GM18520 (cell line): Measurements from ENCODE around the gene TTLL5.

Experiments
- ATAC-seq: cut with Tn5 transposase; IDR thresholded peaks from one replicate; pipeline ENCODE4 v1.9.1; 2021; ENCODE audit not compliant: unreplicated experiment

TTLL5 gene

DNA sequence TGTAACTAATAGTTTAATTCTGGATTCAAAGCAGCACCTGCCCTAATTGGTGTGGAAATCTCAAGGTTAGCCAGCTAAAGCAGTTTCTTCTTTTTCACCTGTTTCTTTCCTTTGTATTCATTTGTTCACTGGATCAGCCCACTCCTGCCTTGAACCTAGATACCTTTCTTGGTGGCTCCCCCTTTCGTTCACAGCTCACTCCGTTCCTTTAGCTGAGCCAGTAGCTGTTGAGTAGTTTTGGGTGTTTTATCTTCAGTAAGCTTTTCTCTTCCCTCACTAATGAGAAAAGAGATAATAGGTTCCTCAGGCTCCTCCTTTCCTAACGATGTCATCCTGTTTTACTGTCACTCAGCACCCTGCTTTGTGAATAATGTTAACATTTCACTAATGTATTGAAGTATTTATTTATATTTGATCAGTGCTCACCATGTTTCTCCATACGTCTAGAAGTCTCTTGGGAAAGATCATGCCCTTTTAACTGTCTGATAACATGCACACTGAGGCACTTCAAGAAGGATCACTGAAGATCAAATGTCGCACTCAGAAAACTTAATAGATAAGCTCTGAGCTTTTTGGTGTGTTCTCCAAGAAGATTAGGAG is 199.6 kb downstream of the TTLL5 start:
- ATAC-seq = no peak

- ATAC-seq = no peak
These were observed 200.1 kb downstream of the TTLL5 start for GRCh38 chr14:75861161-75861621.

DNA sequence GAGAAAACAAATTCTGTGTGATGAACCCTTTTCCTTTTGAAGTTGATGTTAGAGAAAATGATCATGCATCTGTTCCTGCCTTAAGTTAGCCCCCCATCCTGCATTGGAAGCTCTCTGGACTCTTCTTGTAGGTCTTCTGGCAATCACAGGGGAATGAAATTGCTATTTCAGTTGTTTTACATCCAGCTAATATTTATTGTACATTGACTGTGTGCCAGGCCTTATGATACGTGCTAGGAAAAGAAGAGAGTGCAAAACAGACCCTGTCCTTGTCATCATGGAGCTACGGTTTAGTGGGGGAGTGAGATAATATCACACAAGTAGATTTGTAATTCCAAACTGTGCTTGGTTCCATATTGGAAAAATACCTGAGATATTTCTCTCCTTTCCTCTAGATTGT is 202.2 kb downstream of the TTLL5 start:
- no peak for ATAC-seq

- ATAC-seq = no peak
These were observed 203.3 kb downstream of the TTLL5 start for GRCh38 chr14:75864352-75864751.

DNA sequence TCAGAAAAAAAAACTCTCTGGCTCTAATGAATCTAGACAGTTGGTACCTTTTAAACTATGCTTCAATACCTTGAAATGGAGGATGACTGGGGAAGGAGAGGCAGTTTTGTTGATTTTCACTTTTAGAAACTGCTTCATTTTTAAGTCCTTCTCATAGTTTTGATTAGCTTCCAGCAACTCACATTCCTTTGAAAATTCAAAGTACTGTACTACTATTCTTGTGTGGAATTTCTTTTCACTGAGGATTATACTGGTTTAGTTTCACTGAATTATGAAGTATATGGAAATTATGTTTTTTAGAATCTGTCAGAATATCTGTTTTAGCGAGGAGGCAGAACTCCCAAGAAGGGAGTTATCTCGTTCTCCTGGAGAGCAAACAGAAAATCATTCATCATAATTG is 204.5 kb downstream of the TTLL5 start:
- no peak for ATAC-seq

GRCh38 chr14:75866970-75867369 is 205.9 kb downstream of the TTLL5 start:
- ATAC-seq = no peak

GRCh38 chr14:75871181-75871880 is 210.3 kb downstream of the TTLL5 start:
- no peak for ATAC-seq

DNA sequence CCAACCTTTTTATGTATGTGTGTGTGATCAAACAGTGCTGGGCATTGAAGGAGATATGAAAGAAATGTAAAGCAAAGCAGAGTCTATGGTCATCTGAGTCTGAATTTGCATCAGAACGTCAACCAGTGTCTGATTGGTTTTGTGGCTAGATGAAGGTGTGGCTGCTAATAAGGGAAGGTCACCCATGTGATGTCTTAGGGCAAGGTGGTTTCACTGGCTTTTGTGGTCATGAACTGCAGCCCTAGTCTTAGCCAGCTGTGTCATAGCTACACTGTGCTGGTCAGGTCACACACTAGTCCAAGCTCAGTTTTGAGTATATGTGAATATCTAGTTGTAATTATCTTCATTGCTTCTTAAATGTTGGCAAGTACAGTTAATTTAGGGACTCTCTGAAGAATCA is 214.9 kb downstream of the TTLL5 start:
- ATAC-seq = peak; percentile 95

DNA sequence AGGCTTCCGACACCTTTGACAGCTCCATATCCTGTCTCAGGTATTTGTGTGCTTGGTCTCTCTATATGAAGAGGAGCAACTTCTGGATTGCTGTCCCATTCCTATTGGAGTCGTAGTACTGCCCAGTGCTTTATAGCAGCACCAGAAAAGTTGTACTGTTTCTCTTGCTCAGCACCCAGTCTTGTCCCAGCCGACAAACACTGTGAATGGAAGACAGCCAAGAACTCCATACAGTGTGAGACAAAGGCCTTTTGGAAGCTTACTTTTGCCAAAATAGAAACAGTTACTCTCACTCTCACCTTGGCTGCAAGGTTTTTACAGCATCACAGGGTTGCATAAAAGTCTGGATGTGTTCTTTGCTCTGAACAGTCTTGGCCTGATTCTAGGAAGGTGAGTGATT is 215.5 kb downstream of the TTLL5 start:
- ATAC-seq = no peak

GRCh38 chr14:75877292-75877691 is 216.2 kb downstream of the TTLL5 start:
- ATAC-seq = no peak

DNA sequence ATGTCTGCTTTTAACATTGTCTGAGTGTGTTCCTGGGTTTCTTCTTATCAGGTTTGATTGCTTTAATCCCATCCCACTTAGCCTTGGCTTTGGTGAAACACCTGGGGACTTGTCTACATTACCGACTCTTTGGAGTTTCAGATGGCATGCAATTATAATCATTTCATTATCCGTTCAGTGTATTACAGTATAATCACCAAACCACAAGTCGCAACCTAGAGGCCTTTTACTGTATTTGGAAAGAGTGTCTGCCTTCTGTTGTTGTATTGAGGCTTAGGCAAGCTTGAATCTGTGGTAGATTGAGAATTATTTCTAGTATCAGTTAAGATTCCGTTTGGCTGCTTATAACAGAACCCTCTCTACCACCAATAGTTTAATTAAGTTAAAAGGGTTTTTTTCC is 216.8 kb downstream of the TTLL5 start:
- no peak for ATAC-seq

DNA sequence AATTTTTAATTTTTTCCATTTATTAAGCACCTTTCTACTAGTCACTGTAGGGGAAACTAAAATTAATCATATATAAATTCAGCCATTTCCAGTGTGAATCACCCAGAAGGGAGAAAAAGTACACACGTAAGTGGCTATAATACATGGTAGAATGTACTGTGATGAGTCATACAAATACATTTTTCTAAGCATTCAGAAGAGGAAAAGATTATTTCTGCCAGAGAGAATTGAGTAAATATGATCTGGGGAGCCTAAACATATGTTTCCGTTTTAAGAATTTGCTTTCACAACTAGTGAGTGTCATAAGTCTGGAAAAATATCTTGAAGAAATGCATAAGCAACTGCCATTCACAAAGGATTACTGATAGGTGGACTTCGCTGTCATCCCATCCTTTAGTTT is 218.0 kb downstream of the TTLL5 start:
- ATAC-seq = no peak

DNA sequence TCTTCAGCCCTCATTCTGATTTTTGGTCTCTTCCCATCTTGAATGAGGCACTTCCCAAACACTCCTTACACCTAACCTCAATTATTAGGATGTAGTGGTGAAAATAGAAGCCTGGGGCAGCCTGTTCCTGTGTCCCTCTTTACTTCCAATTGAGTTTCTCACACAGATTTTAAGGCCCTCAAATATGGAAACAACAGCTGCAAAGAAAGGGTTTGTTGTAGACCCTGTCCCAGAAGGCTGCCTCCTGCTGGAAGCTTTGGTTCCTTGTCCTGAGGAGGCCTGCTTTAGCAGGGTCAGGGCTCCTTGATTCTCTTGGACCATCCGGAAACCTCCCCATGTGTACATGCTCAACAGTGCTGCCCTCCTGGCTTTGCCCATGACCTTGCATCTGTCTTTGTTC is 219.5 kb downstream of the TTLL5 start:
- no peak for ATAC-seq

DNA sequence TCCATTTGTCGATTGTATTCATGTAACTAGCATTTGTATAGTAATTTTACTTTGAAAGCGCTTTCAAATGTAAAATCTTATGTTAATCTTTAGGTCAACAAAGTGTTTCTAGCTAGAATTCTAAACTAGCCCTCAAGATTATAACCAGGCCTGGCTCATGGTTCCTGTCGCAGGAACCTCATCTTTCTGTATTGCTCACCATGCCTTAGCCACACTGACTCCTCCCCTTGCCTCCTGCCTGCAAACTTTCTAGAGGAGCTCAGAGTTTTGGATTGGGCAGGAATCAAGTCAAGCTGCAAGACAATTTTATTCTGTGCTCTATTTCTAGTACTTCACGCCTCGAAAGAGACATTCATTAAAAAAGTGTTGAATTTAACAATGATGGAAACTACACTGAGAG is 220.9 kb downstream of the TTLL5 start:
- ATAC-seq = no peak

DNA sequence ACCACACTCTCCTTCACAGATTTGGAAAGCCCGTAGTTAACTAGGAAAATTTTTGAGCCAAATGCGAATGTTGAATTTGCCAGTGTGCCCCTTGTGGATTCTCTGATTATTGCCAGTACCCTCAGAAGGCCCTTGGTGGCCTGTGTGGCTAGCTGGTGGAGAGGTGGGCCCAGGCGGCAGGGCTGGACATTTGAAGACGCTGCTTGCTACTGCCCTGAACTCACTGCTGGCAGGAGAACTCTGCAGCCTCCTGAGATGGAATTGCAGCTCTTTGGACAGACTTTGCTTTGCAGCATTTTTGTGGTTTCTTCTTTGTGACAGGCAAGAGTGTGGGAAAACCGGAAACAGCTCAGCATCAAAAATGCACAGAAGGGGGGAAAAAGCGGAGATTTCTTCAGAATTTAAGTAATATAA is 223.2 kb downstream of the TTLL5 start:
- ATAC-seq = no peak

- ATAC-seq = no peak
These were observed 224.8 kb downstream of the TTLL5 start for GRCh38 chr14:75885829-75886228.

DNA sequence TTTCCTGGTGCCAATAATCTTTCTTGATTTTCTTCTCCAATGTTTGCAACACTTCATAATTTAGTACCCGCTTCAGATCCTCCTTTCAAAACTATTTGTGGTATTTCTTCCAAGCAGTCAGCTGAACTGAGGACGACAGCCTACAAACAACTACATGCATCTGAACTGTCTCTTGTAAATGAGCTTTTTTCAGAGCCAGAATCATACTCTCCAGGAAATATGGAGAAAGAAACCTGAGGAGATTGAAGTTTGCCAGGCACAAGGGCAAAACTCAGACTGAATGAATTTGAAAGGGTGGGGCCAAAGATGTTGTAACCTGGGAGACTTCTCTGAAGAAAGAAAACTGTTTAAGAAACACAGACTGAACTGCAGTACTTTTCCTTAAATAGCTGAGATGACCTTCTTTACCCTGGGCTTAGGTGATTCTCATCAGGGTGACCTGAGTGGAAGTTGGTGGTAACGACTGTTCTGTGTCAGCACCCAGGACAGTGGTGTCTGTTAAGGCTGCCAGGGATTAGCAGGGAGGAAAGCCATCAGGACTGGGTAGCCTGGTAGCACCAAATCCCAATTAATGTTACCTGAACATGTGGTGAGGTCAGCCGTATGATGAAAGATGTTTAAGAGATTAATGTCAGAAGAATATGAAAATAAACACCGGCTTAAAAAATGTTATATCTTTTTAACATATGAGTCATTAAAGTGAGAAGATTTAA is 225.7 kb downstream of the TTLL5 start:
- ATAC-seq = no peak

GRCh38 chr14:75888945-75889344 is 227.9 kb downstream of the TTLL5 start:
- ATAC-seq = no peak

DNA sequence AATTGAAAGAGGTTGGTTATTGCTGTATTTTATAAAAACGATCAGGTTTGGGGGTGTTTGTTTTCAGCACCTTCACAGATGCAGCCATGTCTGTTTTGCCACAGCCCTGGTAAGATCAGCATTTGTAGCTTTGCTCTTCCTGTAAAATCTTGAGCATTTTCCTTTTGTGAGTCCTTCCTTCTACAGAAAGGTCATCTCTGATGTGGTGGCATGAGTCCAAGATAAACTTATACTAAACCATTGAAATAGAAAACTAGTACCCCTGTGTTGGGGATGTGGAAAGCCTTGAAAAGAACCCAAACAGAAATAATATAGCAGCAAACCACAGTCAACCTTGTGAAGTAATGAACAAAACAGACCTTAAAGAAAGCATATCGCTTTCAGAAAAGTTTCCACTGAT is 235.3 kb downstream of the TTLL5 start:
- no peak for ATAC-seq

- no peak for ATAC-seq
These were observed 243.3 kb downstream of the TTLL5 start for GRCh38 chr14:75904311-75904710.

- no peak for ATAC-seq
These were observed 244.3 kb downstream of the TTLL5 start for GRCh38 chr14:75905147-75905904.

DNA sequence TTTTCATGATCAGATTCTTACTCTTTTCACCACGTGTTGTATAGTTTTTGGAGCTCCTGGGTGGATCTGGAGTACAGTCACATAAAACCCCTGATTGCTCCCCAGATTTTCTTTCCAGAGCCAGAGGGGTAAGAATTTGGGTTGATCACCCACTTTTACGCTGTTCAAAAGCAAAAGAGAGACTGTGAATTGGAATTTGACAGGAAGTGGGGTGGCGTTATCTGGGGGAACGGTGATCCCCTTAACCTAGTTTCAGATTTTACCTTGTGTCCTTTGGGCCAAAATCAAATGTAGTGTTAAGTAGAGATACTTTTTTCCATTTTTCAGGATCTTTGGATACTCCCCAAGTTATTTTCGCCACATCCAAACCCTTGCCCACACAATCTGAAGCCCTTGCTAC is 245.2 kb downstream of the TTLL5 start:
- no peak for ATAC-seq
